DMS79 (cell line): Measurements from ENCODE around the gene NUDT8.
"Not testable (repeated sequence)": the region's sequence is repeated elsewhere in the genome, so short reads cannot be mapped to it uniquely, and the experiment has no call there.

Experiments used
- DNase-seq: peaks from one replicate; lab custom pipeline; 2025; lab: John Stamatoyannopoulos, UW

The NUDT8 gene

GRCh38 chr11:67660752-67661151 lies 31.0 kb upstream of the NUDT8 start:
- not testable (repeated sequence) for DNase-seq

GRCh38 chr11:67659651-67660165 lies 30.0 kb upstream of the NUDT8 start:
- not testable (repeated sequence) for DNase-seq

GRCh38 chr11:67657300-67657699 lies 27.6 kb upstream of the NUDT8 start:
- DNase-seq = no peak

- no peak for DNase-seq
Measured at GRCh38 chr11:67656278-67656922, 26.7 kb upstream of the NUDT8 start.

- no peak for DNase-seq
Measured at GRCh38 chr11:67654225-67654624, 24.5 kb upstream of the NUDT8 start.

GRCh38 chr11:67652965-67653845 lies 23.5 kb upstream of the NUDT8 start:
- no peak for DNase-seq

GRCh38 chr11:67651976-67652781 lies 22.4 kb upstream of the NUDT8 start:
- no peak for DNase-seq

- no peak for DNase-seq
Measured at GRCh38 chr11:67649634-67650510, 20.1 kb upstream of the NUDT8 start.

- no peak for DNase-seq
Measured at GRCh38 chr11:67648796-67649613, 19.3 kb upstream of the NUDT8 start.

GRCh38 chr11:67648140-67648795 lies 18.5 kb upstream of the NUDT8 start:
- no peak for DNase-seq

- DNase-seq = no peak
Measured at GRCh38 chr11:67647471-67647870, 17.7 kb upstream of the NUDT8 start.

GRCh38 chr11:67646535-67647336 lies 17.0 kb upstream of the NUDT8 start:
- DNase-seq = no peak

GRCh38 chr11:67645521-67646461 lies 16.1 kb upstream of the NUDT8 start:
- no peak for DNase-seq

- no peak for DNase-seq
Measured at GRCh38 chr11:67644472-67645418, 15.0 kb upstream of the NUDT8 start.

GRCh38 chr11:67644042-67644441 lies 14.3 kb upstream of the NUDT8 start:
- DNase-seq = no peak
